Activated B cell treated with CpG ODN at 0.5 μM for 24 hours (primary cell): ENCODE results near the gene SLCO3A1. TPM values are rescaled to one million over a fixed set of nuclear protein-coding genes. Genes with fewer than 3 reads are reported as not detected.

Source experiments
- ATAC-seq: fragments of 200-7000 bp; cut with Tn5 transposase; one replicate; pipeline ENCODE4 v1.10.0; 2021; ENCODE audit warnings: low read depth, mild to moderate bottlenecking, moderate library complexity
- CTCF ChIA-PET: fragments of 350-600 bp; sonication (Branson Sonifier 250); formaldehyde crosslinking; loops from one replicate; lab custom pipeline; 2021; ENCODE audit warnings: antibody characterized with exemption; lab: Charles Lee
- POLR2A ChIA-PET: fragments of 350-600 bp; sonication (Branson Sonifier 250); formaldehyde crosslinking; loops from one replicate; lab custom pipeline; 2021; ENCODE audit warnings: antibody characterized with exemption; lab: Charles Lee
- DNase-seq: peaks from one replicate; pipeline ENCODE4 v3.0.0; 2022
- H3K27ac Mint-ChIP-seq: one replicate; pipeline ENCODE4 v1.8.0; 2020; ENCODE audit warnings: mixed read lengths
- H3K27me3 Mint-ChIP-seq: one replicate; pipeline ENCODE4 v1.8.0; 2021; ENCODE audit warnings: mixed read lengths
- H3K36me3 Mint-ChIP-seq: one replicate; pipeline ENCODE4 v1.8.0; 2021; ENCODE audit warnings: low read depth, mixed read lengths
- H3K4me1 Mint-ChIP-seq: one replicate; pipeline ENCODE4 v1.8.0; 2021; ENCODE audit warnings: mixed read lengths
- H3K4me3 Mint-ChIP-seq: one replicate; pipeline ENCODE4 v1.8.0; 2020; ENCODE audit warnings: mild to moderate bottlenecking, mixed read lengths
- H3K9me3 Mint-ChIP-seq: one replicate; pipeline ENCODE4 v1.8.0; 2020; ENCODE audit warnings: mixed read lengths
- intact Hi-C: fragments of 100-400 bp; cut with micrococcal nuclease; formaldehyde crosslinking; loops from one replicate; pipeline ENCODE4 v1.15.1; 2024
- total RNA-seq: library from RNA; stranded (reverse); gene quantifications from 2 replicates; pipeline ENCODE4 v1.2.3, GENCODE V29; 2022
- TF ChIP-seq, protein P1 (sequence below): fragments of 200-600 bp; IDR thresholded peaks from one replicate; pipeline ENCODE4 v1.8.0; 2022; ENCODE audit warnings: antibody characterized with exemption, mild to moderate bottlenecking

Gene SLCO3A1
- total RNA-seq, 1 donor from 2014 or later = 0.82 TPM

DNA sequence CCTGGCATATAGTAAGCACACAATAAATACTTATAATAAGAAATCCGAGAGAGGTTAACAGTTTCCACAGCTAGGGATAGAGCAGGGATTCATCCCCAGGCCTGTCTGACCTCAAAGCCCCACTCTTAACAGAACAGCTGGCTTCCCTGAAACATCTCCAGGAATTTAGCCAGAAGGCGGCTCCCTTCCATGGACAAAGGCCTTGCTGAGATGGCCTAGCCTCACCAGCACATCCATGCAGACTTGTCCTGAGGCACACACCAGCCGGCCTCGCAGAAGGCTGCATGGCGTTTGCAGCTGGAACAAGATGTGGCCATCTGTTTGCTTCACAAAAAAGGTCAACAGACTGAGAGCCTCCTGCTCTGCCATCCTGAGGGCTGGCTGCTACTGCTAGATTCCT is 245.4 kb downstream of the SLCO3A1 start:
- H3K4me3 Mint-ChIP-seq = no peak overlapping the region

DNA sequence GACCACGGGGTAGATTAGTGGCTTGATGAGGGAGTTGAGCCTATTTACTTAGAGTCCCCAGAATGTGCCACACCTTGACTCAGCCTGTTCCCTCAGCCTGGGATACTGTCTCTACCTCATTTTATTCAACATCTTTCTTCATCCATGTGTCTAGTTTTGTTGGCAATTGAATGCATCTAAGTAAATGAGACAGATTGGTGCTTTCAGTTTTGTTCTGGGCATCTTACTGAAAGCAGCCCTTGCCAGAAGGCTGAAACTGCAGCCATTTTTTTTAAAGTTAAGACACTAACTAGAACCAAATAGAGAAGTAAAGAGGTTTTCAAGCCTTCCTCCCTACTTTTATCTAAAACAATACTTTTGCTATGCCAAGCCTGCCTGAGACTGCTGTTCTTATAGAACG is 246.8 kb downstream of the SLCO3A1 start:
- no peak overlapping the region for H3K27ac Mint-ChIP-seq
- DNase-seq (no peak), ATAC-seq (no peak)
- H3K4me3 Mint-ChIP-seq = no peak overlapping the region
- intact Hi-C loops = loop anchor here (5.0 kb wide), 1 partner anchor 282 kb away; no protein-coding TSS in a partner anchor
- TF ChIP-seq, protein P1, sequence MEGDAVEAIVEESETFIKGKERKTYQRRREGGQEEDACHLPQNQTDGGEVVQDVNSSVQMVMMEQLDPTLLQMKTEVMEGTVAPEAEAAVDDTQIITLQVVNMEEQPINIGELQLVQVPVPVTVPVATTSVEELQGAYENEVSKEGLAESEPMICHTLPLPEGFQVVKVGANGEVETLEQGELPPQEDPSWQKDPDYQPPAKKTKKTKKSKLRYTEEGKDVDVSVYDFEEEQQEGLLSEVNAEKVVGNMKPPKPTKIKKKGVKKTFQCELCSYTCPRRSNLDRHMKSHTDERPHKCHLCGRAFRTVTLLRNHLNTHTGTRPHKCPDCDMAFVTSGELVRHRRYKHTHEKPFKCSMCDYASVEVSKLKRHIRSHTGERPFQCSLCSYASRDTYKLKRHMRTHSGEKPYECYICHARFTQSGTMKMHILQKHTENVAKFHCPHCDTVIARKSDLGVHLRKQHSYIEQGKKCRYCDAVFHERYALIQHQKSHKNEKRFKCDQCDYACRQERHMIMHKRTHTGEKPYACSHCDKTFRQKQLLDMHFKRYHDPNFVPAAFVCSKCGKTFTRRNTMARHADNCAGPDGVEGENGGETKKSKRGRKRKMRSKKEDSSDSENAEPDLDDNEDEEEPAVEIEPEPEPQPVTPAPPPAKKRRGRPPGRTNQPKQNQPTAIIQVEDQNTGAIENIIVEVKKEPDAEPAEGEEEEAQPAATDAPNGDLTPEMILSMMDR = no peak
- H3K36me3 Mint-ChIP-seq = no peaks in the 10 kb centered on the region
- no peaks in the 10 kb centered on the region for H3K9me3 Mint-ChIP-seq
- POLR2A ChIA-PET = no interaction called here
- CTCF ChIA-PET = no interaction called here
- H3K4me1 Mint-ChIP-seq = peaks cover 22% of the 10 kb centered on the region
- H3K27me3 Mint-ChIP-seq = no peaks in the 10 kb centered on the region

More for the DNA sequence above, 245.4 kb downstream of the SLCO3A1 start:
- H3K36me3 Mint-ChIP-seq = no peaks in the 10 kb centered on the region
- ATAC-seq (no peak), DNase-seq (no peak)
- H3K9me3 Mint-ChIP-seq = no peaks in the 10 kb centered on the region
- no peaks in the 10 kb centered on the region for H3K27me3 Mint-ChIP-seq
- POLR2A ChIA-PET = no interaction called here
- TF ChIP-seq, protein P1 = no peak
- CTCF ChIA-PET = interaction anchor here (3.3 kb wide), 1 partner anchor 616 kb away, joined by 26 read pairs; no protein-coding TSS in a partner anchor
- no peak overlapping the region for H3K27ac Mint-ChIP-seq
- peaks cover 22% of the 10 kb centered on the region for H3K4me1 Mint-ChIP-seq
- intact Hi-C loops = no loop called here

DNA sequence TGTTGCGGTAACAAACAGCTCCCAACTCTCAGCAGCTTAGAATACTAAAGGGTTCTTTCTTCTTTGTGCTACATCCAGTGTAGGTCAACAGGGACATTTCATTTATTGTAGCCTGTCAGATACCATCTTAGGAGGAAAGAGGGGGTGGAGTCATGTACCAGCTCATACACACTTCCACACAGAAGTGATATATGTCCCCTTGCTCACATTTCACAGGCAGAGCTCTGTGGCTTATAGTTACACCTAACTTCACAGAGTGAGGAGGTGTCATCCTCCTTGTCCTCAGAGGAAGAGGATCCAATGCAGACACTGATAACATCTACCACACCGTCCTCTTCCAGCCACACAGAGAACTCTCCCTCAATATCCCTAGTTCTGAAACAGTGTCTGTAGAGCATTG is 247.2 kb downstream of the SLCO3A1 start:
- no peak overlapping the region for H3K27ac Mint-ChIP-seq
- ChIA-PET POLR2A (no interaction called here), CTCF (interaction anchor here (1.6 kb wide), 1 partner anchor 614 kb away, joined by 5 read pairs; no protein-coding TSS in a partner anchor)
- DNase-seq = no peak
- H3K36me3 Mint-ChIP-seq = no peaks in the 10 kb centered on the region
- peaks cover 19% of the 10 kb centered on the region for H3K4me1 Mint-ChIP-seq
- no peaks in the 10 kb centered on the region for H3K27me3 Mint-ChIP-seq
- intact Hi-C loops = loop anchor here (5.0 kb wide), 1 partner anchor 282 kb away; no protein-coding TSS in a partner anchor
- H3K4me3 Mint-ChIP-seq = no peak overlapping the region
- TF ChIP-seq, protein P1 = no peak
- ATAC-seq = no peak
- no peaks in the 10 kb centered on the region for H3K9me3 Mint-ChIP-seq

DNA sequence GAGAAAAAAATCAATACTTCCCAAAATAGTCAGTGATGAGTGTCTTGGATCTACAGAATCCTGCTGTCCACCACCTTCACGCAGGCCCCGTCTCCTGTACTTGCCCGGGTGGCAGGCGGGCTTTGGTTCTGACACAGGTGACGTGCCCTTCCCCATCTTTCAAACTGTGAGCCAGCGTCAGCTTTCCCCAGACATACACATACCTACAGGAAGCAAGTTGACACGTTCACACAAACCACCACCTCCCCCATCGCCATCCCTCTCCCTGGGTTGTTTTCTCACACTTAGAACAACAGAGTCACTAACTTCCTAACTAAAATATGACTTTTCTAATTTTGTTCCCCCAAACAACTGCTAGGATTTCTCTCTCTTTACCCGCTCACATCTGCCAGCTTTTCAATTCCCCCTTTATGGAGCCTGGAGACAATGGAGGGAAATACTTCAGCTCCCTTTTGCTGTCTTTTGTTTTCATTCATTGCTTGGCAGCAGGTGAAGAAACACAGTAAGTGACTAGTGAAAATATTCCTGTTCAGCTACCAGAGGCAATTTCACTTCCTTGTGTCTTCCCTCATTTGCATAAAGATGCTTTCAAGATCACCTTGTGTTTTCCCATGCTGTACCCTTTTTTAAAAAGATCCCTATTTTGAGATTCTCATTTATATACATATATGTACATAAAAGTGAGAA is 248.3 kb downstream of the SLCO3A1 start:
- peaks cover 16% of the 10 kb centered on the region for H3K4me1 Mint-ChIP-seq
- H3K36me3 Mint-ChIP-seq = no peaks in the 10 kb centered on the region
- no peaks in the 10 kb centered on the region for H3K27me3 Mint-ChIP-seq
- ChIA-PET CTCF (interaction anchor here (1.6 kb wide), 1 partner anchor 613 kb away, joined by 5 read pairs; no protein-coding TSS in a partner anchor), POLR2A (no interaction called here)
- H3K4me3 Mint-ChIP-seq = no peak overlapping the region
- H3K27ac Mint-ChIP-seq = no peak overlapping the region
- intact Hi-C loops = loop anchor here (5.0 kb wide), 1 partner anchor 280 kb away; no protein-coding TSS in a partner anchor
- ATAC-seq = no peak
- DNase-seq = no peak
- TF ChIP-seq, protein P1 = no peak
- H3K9me3 Mint-ChIP-seq = no peaks in the 10 kb centered on the region

DNA sequence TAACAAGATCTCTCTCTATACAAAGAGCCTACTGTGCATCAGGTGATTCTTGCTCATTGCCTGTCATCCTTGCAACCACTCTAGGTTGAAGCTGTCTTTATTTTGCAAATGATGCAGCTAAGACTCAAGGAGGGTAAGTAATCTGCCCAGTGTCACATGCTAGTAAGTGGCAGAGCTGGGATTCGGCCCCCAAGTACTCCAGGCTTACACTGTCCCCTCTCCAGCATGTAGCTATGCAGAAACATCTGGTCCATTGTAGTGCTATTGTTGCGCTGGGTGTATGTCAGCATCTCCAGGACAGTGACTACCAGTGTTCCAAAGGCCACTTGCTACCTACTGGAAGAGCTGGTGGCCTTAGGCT is 248.9 kb downstream of the SLCO3A1 start:
- Mint-ChIP-seq H3K4me3 (no peak overlapping the region), H3K4me1 (peaks cover 16% of the 10 kb centered on the region), H3K9me3 (no peaks in the 10 kb centered on the region), H3K27me3 (no peaks in the 10 kb centered on the region), H3K36me3 (no peaks in the 10 kb centered on the region), H3K27ac (no peak overlapping the region)
- intact Hi-C loops = loop anchor here (5.0 kb wide), 1 partner anchor 280 kb away; no protein-coding TSS in a partner anchor
- no peak for DNase-seq
- no peak for ATAC-seq
- TF ChIP-seq, protein P1 = no peak
- CTCF ChIA-PET = interaction anchor here (1.6 kb wide), 1 partner anchor 612 kb away, joined by 5 read pairs; no protein-coding TSS in a partner anchor
- POLR2A ChIA-PET = no interaction called here
